GM15510 (cell line): ENCODE results near the gene DOCK10.

Experiments used
- POLR2A ChIP-seq: IDR thresholded peaks from 3 replicates; pipeline ENCODE4 v1.6.1; 2011; ENCODE audit warnings: borderline replicate concordance; ENCODE audit not compliant: insufficient read length; ENCODE audit errors: extremely low read depth

The DOCK10 gene

DNA sequence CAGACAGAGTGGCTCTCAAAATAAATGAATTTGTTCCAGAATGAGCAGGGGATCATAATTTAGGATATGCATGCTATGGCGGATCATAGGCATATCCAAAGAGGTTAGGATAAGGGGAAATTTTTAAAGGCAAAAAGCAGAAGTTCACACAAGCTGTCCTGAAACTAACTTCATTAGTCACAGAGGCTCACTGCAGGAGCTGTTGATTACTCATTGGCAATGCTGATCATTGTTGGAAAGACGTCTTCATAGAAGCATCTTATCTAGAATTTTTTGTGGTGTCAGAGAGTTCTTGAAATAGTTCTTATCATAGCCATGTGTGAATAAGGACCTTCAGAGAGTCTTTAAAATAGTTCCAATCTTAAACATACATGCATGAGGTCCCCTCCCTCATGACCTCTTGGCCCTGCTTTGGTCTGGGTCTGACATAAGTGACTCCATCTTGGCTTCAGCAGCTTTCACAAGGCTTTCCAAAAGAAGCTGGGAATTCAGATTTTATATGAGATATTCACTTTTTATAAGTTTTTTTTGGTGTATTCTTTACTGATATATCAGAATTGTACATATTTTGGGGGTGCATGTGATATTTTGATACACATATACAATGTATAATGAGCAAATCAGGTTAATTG lies 318.6 kb downstream of the DOCK10 start:
- no peak for TF ChIP-seq POLR2A

DNA sequence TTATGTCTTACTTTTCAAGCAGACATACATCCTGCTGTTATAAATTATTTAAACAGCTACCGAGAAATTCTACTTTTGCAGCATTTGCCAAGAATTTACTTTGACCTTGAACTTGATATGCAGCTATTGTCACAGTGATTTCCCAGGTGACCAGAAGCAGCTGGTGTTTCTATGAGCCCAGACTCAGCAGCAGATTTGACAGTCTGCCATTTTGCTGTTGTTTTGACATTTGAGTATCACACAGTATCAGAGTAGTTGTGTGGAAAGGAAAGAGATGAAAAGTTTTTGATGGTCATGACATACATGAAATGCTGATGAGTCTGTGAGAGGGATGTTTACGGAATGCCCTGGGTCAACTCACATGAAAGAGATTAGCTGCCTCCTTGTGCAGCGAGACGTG lies 319.5 kb downstream of the DOCK10 start:
- TF ChIP-seq POLR2A = no peak

- TF ChIP-seq POLR2A = no peak
Measured at GRCh38 chr2:224722250-224722649, 320.0 kb downstream of the DOCK10 start.

GRCh38 chr2:224716921-224717320 lies 325.3 kb downstream of the DOCK10 start:
- no peak for TF ChIP-seq POLR2A

DNA sequence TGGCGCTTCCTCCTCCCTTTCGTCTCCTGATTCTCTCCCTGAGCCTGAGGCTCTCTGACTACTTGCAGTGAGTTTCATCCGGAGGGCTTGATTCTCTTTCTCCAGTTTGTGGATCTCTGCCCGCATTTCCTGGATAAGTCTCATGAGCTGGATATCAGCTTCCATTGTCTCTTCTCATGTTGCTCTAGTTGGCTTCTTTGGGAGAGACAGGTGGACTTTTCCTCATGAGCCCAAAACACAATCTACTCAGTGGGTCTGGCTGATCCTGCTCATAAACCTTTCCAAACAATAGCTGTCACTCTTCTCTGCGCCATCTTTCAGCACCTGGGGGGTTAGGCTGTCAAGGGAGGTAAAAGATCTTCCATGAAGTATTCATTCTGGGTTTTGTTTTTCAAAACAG lies 326.1 kb downstream of the DOCK10 start, which contains the start of gene CCDC195:
CCDC195 (minus strand) TSS at position 165 of the 400 bp plus-strand sequence; CDS start at position 165, 0 bp downstream.
- no peak for TF ChIP-seq POLR2A
